Astrocyte (in vitro differentiated cells and primary cell): ENCODE data around the gene WIPF2.

ENCODE experiments used
- EZH2 ChIP-seq: IDR thresholded peaks from 2 replicates; pipeline ENCODE4 v1.6.1; 2012; ENCODE audit warnings: mild to moderate bottlenecking, low read length, inconsistent platforms; ENCODE audit not compliant: insufficient read depth
- TF ChIP-seq, protein P1 (sequence below): IDR thresholded peaks from 2 replicates; pipeline ENCODE4 v1.5.1; 2011; ENCODE audit warnings: low read depth, mild to moderate bottlenecking, inconsistent platforms, low read length, moderate library complexity; ENCODE audit not compliant: insufficient read depth

DNA sequence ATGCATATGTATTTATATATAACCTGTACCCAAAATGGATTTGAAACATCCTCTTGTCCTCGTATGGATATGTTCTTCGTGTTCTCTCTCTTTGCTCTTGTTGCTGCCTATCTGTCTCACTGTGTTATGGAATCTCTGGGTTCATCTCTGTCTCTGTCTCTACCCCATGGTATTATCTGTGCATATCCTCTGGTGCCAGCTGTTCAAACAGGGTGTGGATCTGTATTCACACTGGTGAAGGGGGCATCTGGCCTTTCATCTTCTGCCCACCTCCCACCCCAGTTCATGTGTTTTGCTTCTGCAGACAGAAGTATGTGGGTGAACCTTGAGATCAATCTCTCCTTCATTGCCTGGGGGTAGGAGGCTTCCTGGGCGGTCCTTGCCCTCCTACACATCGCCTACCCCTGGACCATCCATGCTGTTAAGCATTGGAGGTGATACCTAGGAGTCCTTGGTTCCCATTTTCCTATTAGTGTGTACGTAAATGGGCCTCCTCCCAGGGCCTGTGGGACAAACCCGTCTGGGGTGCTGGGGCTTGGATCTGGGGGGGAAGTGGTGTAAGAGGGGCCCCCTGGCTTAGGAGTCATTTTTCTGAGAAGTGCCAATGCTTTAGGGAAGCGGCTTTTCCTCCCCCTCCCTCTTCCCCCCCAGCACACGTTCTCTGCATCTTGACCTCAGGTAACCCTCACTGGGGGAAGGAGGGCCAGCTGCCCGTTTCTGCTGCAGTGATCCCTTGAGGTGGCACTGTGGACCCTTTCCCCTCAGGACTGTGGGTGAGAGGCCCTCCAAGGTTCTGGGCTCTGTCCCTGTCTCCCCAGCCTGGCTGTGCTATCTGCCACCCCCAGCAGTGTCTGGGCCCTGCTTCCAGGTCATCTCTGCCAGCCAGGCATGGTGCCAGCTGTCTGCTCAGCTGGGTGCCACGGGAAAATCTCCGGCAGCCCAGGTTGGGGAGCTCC lies 111.0 kb downstream of the WIPF2 start:
- TF ChIP-seq, protein P1, sequence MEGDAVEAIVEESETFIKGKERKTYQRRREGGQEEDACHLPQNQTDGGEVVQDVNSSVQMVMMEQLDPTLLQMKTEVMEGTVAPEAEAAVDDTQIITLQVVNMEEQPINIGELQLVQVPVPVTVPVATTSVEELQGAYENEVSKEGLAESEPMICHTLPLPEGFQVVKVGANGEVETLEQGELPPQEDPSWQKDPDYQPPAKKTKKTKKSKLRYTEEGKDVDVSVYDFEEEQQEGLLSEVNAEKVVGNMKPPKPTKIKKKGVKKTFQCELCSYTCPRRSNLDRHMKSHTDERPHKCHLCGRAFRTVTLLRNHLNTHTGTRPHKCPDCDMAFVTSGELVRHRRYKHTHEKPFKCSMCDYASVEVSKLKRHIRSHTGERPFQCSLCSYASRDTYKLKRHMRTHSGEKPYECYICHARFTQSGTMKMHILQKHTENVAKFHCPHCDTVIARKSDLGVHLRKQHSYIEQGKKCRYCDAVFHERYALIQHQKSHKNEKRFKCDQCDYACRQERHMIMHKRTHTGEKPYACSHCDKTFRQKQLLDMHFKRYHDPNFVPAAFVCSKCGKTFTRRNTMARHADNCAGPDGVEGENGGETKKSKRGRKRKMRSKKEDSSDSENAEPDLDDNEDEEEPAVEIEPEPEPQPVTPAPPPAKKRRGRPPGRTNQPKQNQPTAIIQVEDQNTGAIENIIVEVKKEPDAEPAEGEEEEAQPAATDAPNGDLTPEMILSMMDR = no peak
- TF ChIP-seq EZH2 = no peak
